ENCODE measurements around the gene RFX6.

RFX6 gene

GRCh38 chr6:116888732-116889360 lies 11.8 kb downstream of the RFX6 start:
- no peak for DNase-seq (ENCODE audit: low read depth in 2 of 2)

GRCh38 chr6:116894669-116895068 lies 17.6 kb downstream of the RFX6 start:
- no peak for DNase-seq (ENCODE audit: low read depth in 2 of 2)

DNA sequence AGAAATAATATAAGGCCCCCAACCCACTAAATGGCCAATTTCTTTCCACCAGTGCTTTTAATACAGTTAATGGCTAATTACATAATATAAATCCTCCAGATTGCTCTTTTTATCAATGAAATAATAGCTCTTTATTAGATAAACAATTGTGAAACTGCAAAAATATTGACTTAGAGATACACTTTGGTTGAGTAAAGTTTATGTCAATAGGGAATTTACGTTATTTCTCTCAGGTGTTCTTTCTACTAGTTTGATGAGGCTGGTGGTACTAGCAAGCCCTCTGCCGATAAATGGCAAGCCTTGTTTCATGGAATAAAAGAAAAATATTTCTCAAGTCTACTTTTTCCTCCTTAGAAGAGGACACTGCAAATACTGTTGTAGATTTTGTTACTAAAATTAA lies 18.9 kb downstream of the RFX6 start:
- no peak for DNase-seq (ENCODE audit: low read depth in 2 of 2)

DNA sequence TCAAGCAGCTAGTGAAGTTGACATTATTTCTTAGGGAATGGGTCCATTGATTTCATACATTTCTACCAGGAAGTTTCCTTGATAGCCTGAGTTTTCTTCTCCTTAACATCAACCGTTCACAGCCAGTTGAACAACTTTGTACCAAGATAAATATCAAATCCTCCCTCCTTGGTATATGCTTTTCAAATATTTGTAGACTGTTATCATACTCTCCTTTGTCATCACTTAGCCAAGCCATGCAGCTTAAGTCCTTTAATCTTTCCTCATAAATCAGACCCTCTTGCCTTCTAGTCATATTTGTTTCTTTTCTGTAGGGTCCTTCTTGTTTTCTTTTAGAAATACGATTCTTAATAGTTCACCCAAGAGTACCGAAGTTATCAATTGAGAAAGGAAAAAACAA lies 25.6 kb downstream of the RFX6 start:
- no peak for DNase-seq (ENCODE audit: low read depth in 2 of 2)

- no peak for DNase-seq (ENCODE audit: low read depth in 2 of 2)
Measured at GRCh38 chr6:116922853-116923548, 46.0 kb downstream of the RFX6 start.

DNA sequence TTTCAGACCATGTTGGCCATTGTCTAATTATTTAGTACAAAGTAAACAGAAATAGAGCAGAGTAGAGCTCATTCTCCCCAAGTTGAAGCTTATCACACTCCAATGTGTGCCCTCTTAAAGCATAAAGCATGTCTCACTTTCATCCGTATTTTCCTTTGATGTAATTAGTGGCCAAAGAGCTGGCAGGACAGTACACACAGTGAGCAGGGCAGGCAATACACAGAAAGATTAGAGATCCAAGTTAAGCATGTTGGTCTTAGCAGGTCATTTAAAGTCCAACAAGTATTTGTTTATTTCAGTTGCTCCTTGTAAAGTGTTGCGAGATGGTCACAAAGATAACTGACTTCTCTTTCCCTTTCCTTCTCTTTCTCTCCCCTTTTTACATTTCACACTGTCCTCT lies 47.2 kb downstream of the RFX6 start:
- no peak for DNase-seq (ENCODE audit: low read depth in 2 of 2)

DNA sequence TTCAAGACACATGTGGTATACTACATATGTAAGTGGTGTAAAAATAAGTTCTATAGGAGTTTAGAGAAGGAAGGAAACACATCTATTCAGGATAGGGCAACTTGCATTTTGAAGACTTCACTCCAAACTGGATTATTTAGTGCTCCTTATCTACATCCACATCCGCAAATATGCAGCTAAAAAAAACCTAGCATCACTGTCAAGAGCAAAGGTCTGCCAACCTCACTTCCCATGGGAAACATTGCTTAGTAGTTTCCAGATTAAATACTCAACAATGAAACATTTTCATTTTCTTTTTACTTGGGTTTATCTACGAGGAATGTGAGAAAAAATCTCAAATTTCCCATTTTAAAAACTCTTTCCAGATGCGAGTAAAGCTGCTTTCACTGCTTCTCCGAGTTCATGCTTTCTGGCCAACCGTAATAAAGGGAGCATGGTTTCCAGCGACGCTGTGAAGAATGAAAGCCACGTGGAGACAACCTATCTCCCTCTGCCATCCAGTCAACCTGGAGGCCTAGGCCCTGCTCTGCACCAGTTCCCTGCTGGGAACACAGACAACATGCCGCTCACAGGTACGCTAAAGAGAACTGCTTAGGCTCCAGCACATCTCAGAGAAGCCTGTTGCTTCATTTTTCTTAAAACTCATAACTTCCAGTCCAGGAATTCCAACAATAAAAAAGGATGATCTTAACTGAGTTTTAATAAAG lies 48.2 kb downstream of the RFX6 start:
- DNase-seq (ENCODE audit: low read depth in 2 of 2), result no peak

GRCh38 chr6:116928677-116929076 lies 51.6 kb downstream of the RFX6 start:
- DNase-seq (ENCODE audit: low read depth in 2 of 2), result no peak

GRCh38 chr6:116929825-116930224 lies 52.8 kb downstream of the RFX6 start:
- DNase-seq (ENCODE audit: low read depth in 2 of 2), result no peak

GRCh38 chr6:116931456-116931855 lies 54.4 kb downstream of the RFX6 start:
- no peak for DNase-seq (ENCODE audit: low read depth in 2 of 2)

- no peak for DNase-seq (ENCODE audit: low read depth in 2 of 2)
Measured at GRCh38 chr6:116932496-116932895, 55.5 kb downstream of the RFX6 start.

GRCh38 chr6:116933485-116933884 lies 56.4 kb downstream of the RFX6 start:
- DNase-seq (ENCODE audit: low read depth in 2 of 2), result no peak

GRCh38 chr6:116938305-116938704 lies 61.3 kb downstream of the RFX6 start:
- DNase-seq (ENCODE audit: low read depth in 2 of 2), result no peak

GRCh38 chr6:116941727-116942126 lies 64.7 kb downstream of the RFX6 start:
- no peak for DNase-seq (ENCODE audit: low read depth in 2 of 2)

DNA sequence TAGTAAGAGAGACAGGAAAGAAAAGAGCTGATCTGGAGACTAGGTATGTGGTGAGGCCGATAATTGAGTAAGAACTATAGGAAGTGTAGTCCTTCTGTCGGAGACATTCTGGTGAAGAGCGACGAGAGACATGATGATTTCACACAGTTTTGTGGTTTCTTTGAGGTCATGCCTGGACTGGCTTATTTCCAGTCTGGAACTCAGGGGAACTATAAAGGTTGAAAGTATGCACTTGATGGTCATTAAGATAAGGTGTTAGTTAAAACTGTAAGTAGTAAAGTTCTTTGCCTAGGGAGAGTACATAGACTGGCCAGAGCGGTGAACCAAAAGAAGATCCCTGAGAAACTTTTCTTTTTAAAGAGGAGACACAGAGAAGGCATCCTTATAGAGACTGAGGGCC lies 68.8 kb downstream of the RFX6 start:
- DNase-seq (ENCODE audit: low read depth in 2 of 2), result no peak

GRCh38 chr6:116948533-116949304 lies 71.7 kb downstream of the RFX6 start:
- DNase-seq (ENCODE audit: low read depth in 2 of 2), result no peak

- DNase-seq (ENCODE audit: low read depth in 2 of 2), result no peak
Measured at GRCh38 chr6:116949964-116950363, 72.9 kb downstream of the RFX6 start.

DNA sequence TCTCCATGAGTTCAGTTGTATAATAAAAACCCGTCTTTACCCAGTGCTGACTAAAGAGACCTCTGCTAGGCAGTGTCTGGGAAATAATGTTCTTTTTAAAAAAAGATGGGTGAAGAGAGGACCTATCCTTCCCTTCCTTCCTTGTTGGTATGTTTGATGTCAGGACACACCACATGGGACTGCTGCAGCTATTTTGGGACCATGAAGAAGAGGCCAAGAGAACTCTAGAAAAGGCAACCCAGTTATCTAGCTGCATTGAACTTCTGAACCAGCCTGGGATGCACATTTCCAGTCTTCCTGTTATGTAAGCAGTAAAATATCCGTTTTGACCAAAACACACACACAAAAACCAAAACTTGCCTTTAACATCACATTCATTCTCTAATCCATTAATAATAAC lies 77.3 kb downstream of the RFX6 start:
- no peak for DNase-seq (ENCODE audit: low read depth in 2 of 2)

- DNase-seq (ENCODE audit: low read depth in 2 of 2), result no peak
Measured at GRCh38 chr6:116954938-116955337, 77.9 kb downstream of the RFX6 start.

DNA sequence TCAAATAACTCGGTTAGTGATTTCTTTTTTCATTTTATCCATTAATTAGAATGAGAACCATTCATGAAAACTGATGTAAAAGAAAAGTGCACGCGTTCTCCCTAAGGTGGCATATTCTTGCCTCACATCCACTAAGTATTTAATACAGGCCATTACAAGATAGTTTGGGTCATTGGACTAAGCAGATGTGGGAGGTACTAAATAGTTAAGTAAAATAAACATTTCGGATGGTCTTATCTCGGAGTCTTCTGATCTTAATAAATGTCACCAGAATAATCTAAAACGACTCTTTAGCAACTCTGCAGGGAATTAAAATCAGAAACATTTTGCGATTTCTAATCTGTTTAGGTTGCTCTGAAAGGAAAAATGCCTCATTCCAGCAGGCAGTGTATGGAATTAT lies 78.7 kb downstream of the RFX6 start:
- DNase-seq (ENCODE audit: low read depth in 2 of 2), result no peak

DNA sequence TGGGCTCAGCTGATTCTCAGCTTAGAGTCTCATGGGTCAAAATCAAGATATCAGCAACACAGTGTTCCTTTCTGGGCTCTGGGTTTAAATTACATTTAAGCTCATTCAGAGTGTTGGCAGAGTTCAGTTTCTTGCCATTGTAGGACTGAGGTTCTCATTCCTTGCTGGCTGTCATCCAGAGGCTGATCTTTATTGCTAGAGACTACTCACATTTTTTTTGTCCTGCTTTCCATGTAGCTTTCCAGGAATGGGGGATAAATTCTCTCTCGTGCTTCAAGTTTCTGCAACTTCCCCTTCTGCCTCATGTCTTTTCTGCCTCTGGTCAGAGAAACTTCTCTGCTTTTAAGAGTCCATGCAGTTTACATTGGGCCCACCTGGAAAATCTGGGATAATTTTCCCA lies 86.9 kb downstream of the RFX6 start:
- no peak for DNase-seq (ENCODE audit: low read depth in 2 of 2)

Measured in stimulated activated CD8-positive, alpha-beta memory T cell treated with anti-CD3 and anti-CD28 coated beads, Interleukin-2, amount 100 ng/mL, for 1 hour (primary cell).